Neural cell (in vitro differentiated cells): ENCODE data around the gene IGF2R. TPM values are rescaled to one million over a fixed set of nuclear protein-coding genes. Genes with fewer than 3 reads are reported as not detected.

Experiments used
- H2AFZ ChIP-seq: fragments of 200-600, 300-800 bp; sonication (generic), shearing (Covaris generic); 2 replicates; pipeline ENCODE4 v1.6.0; 2014; ENCODE audit warnings: low read depth, mild to moderate bottlenecking, antibody characterized with exemption, low read length, moderate library complexity
- H3F3A ChIP-seq: fragments of 200-600 bp; shearing (Covaris generic); 2 replicates; pipeline ENCODE4 v1.6.1; 2016; ENCODE audit warnings: mild to moderate bottlenecking, moderate library complexity, mixed read lengths, antibody characterized with exemption, low read length; ENCODE audit not compliant: insufficient read depth, poor library complexity, severe bottlenecking
- H3K27ac ChIP-seq: fragments of 200-600, 300-800 bp; sonication (generic), shearing (Covaris generic); 2 replicates; pipeline ENCODE4 v1.5.1; 2014; ENCODE audit warnings: mild to moderate bottlenecking, low read length, moderate library complexity
- H3K27me3 ChIP-seq: fragments of 300-800, 200-600 bp; sonication (generic), shearing (Covaris generic); 2 replicates; pipeline ENCODE4 v1.6.0; 2014; ENCODE audit warnings: mild to moderate bottlenecking, low read depth, low read length, moderate library complexity; ENCODE audit not compliant: insufficient read depth
- H3K36me3 ChIP-seq: fragments of 300-800, 200-600 bp; sonication (generic), shearing (Covaris generic); 2 replicates; pipeline ENCODE4 v1.5.1; 2014; ENCODE audit warnings: mild to moderate bottlenecking, antibody characterized with exemption, low read length, moderate library complexity; ENCODE audit not compliant: insufficient read depth
- H3K4me2 ChIP-seq: fragments of 300-800, 200-600 bp; sonication (generic), shearing (Covaris generic); 2 replicates; pipeline ENCODE4 v1.6.0; 2014; ENCODE audit warnings: mild to moderate bottlenecking, low read length
- H3K4me3 ChIP-seq: fragments of 300-800, 200-600 bp; sonication (generic), shearing (Covaris generic); 2 replicates; pipeline ENCODE4 v1.5.1; 2014; ENCODE audit warnings: mild to moderate bottlenecking, low read length, moderate library complexity
- H3K79me2 ChIP-seq: fragments of 200-600 bp; shearing (Covaris generic); replicated peaks from 2 replicates; pipeline ENCODE4 v1.6.0; 2014; ENCODE audit warnings: mild to moderate bottlenecking, low read length, moderate library complexity; ENCODE audit not compliant: insufficient read depth
- H3K9ac ChIP-seq: fragments of 300-800, 200-600 bp; sonication (generic), shearing (Covaris generic); 2 replicates; pipeline ENCODE4 v1.6.1; 2016; ENCODE audit warnings: mild to moderate bottlenecking, low read length, mixed read lengths
- H3K9me2 ChIP-seq: fragments of 200-600 bp; shearing (Covaris generic); 2 replicates; pipeline ENCODE4 v1.6.1; 2016; ENCODE audit warnings: mild to moderate bottlenecking, low read length, mixed read lengths; ENCODE audit not compliant: insufficient read depth
- H3K9me3 ChIP-seq: fragments of 200-600, 300-800 bp; sonication (generic), shearing (Covaris generic); 2 replicates; pipeline ENCODE4 v1.6.1; 2016; ENCODE audit warnings: mild to moderate bottlenecking, mixed run types, low read length, moderate library complexity, mixed read lengths
- H4K20me1 ChIP-seq: fragments of 200-600 bp; shearing (Covaris generic); 2 replicates; pipeline ENCODE4 v1.6.1; 2016; ENCODE audit warnings: mild to moderate bottlenecking, mixed run types; ENCODE audit not compliant: insufficient read depth
- EP300 ChIP-seq: fragments of 450-650 bp; conservative IDR thresholded peaks from 2 replicates; pipeline ENCODE4 v1.6.1; 2014; ENCODE audit warnings: antibody characterized with exemption, mild to moderate bottlenecking, moderate library complexity; ENCODE audit not compliant: poor library complexity, severe bottlenecking
- EZH2 ChIP-seq: fragments of 200-600, 300-800 bp; shearing (Covaris generic), sonication (generic); IDR thresholded peaks from 2 replicates; pipeline ENCODE4 v1.6.1; 2014; ENCODE audit warnings: antibody characterized with exemption, low read length, borderline replicate concordance, mild to moderate bottlenecking; ENCODE audit not compliant: insufficient read depth, poor library complexity, severe bottlenecking
- MXI1 ChIP-seq: fragments of 450-650 bp; conservative IDR thresholded peaks from 2 replicates; pipeline ENCODE4 v1.6.1; 2014; ENCODE audit warnings: antibody characterized with exemption, mild to moderate bottlenecking; ENCODE audit not compliant: poor library complexity, severe bottlenecking
- POLR2AphosphoS5 ChIP-seq: IDR thresholded peaks from 2 replicates; pipeline ENCODE4 v1.6.1; 2012
- RAD21 ChIP-seq: fragments of 450-650 bp; conservative IDR thresholded peaks from 2 replicates; pipeline ENCODE4 v1.6.1; 2014; ENCODE audit warnings: antibody characterized with exemption, mild to moderate bottlenecking, moderate library complexity
- SMC3 ChIP-seq: fragments of 450-650 bp; conservative IDR thresholded peaks from 2 replicates; pipeline ENCODE4 v1.6.1; 2014; ENCODE audit warnings: antibody characterized with exemption, mild to moderate bottlenecking, moderate library complexity; ENCODE audit not compliant: poor library complexity
- TAF1 ChIP-seq: IDR thresholded peaks from 2 replicates; pipeline ENCODE4 v1.6.1; 2012; ENCODE audit warnings: low read depth
- polyA plus RNA-seq: library from polyadenylated mRNA; depleted of rRNA; stranded (reverse); fragments of >200 nt; gene quantifications from 2 replicates; pipeline ENCODE4 v1.2.3, GENCODE V29; 2014
- TF ChIP-seq, protein P1 (sequence below): fragments of 450-650 bp; IDR thresholded peaks from 2 replicates; pipeline ENCODE4 v1.5.1; 2014; ENCODE audit warnings: antibody characterized with exemption, mild to moderate bottlenecking, moderate library complexity; ENCODE audit not compliant: poor library complexity, severe bottlenecking
- TF ChIP-seq, protein P2 (sequence below): IDR thresholded peaks from 2 replicates; pipeline ENCODE4 v1.6.1; 2012; ENCODE audit warnings: borderline replicate concordance

IGF2R gene
- polyA plus RNA-seq, 1 donor from 2014 or later = 15.0 TPM

DNA sequence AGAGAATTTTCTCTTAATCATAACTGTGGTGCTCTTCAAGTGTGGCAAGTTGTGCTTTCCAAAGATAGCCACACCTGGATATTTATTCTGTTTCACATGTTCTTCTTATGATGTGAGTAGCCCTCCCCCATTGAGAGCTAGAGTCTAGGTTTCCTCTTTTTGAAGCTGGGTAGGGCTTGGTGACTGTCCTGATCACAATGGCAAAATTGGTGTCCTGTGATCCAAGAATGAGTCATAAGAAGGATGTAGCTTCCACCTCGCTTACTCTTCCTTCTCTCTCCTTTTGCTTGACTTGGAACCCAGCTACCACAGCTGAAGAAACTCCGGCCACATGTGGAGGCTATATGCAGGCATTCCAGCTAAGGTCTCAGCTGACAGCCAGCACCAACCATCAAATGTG lies 7.4 kb upstream of the IGF2R start:
- H3F3A ChIP-seq = no peaks in the 10 kb centered on the region
- no peaks in the 10 kb centered on the region for H3K36me3 ChIP-seq
- H3K9me2 ChIP-seq = no peaks in the 10 kb centered on the region
- no peaks in the 10 kb centered on the region for H4K20me1 ChIP-seq
- peaks cover 4% of the 10 kb centered on the region for H3K27me3 ChIP-seq
- no peak overlapping the region for H3K4me3 ChIP-seq
- TF ChIP-seq MXI1 (no peak), SMC3 (no peak), RAD21 (no peak), EP300 (no peak), POLR2AphosphoS5 (no peak), TAF1 (no peak)
- TF ChIP-seq, protein P1, sequence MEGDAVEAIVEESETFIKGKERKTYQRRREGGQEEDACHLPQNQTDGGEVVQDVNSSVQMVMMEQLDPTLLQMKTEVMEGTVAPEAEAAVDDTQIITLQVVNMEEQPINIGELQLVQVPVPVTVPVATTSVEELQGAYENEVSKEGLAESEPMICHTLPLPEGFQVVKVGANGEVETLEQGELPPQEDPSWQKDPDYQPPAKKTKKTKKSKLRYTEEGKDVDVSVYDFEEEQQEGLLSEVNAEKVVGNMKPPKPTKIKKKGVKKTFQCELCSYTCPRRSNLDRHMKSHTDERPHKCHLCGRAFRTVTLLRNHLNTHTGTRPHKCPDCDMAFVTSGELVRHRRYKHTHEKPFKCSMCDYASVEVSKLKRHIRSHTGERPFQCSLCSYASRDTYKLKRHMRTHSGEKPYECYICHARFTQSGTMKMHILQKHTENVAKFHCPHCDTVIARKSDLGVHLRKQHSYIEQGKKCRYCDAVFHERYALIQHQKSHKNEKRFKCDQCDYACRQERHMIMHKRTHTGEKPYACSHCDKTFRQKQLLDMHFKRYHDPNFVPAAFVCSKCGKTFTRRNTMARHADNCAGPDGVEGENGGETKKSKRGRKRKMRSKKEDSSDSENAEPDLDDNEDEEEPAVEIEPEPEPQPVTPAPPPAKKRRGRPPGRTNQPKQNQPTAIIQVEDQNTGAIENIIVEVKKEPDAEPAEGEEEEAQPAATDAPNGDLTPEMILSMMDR = no peak
- TF ChIP-seq, protein P2, sequence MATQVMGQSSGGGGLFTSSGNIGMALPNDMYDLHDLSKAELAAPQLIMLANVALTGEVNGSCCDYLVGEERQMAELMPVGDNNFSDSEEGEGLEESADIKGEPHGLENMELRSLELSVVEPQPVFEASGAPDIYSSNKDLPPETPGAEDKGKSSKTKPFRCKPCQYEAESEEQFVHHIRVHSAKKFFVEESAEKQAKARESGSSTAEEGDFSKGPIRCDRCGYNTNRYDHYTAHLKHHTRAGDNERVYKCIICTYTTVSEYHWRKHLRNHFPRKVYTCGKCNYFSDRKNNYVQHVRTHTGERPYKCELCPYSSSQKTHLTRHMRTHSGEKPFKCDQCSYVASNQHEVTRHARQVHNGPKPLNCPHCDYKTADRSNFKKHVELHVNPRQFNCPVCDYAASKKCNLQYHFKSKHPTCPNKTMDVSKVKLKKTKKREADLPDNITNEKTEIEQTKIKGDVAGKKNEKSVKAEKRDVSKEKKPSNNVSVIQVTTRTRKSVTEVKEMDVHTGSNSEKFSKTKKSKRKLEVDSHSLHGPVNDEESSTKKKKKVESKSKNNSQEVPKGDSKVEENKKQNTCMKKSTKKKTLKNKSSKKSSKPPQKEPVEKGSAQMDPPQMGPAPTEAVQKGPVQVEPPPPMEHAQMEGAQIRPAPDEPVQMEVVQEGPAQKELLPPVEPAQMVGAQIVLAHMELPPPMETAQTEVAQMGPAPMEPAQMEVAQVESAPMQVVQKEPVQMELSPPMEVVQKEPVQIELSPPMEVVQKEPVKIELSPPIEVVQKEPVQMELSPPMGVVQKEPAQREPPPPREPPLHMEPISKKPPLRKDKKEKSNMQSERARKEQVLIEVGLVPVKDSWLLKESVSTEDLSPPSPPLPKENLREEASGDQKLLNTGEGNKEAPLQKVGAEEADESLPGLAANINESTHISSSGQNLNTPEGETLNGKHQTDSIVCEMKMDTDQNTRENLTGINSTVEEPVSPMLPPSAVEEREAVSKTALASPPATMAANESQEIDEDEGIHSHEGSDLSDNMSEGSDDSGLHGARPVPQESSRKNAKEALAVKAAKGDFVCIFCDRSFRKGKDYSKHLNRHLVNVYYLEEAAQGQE = no peak
- no peaks in the 10 kb centered on the region for H3K79me2 ChIP-seq
- no peak overlapping the region for H3K4me2 ChIP-seq
- H3K9ac ChIP-seq = no peak overlapping the region
- no peaks in the 10 kb centered on the region for H3K9me3 ChIP-seq
- no peak overlapping the region for H2AFZ ChIP-seq
- H3K27ac ChIP-seq = no peak overlapping the region

DNA sequence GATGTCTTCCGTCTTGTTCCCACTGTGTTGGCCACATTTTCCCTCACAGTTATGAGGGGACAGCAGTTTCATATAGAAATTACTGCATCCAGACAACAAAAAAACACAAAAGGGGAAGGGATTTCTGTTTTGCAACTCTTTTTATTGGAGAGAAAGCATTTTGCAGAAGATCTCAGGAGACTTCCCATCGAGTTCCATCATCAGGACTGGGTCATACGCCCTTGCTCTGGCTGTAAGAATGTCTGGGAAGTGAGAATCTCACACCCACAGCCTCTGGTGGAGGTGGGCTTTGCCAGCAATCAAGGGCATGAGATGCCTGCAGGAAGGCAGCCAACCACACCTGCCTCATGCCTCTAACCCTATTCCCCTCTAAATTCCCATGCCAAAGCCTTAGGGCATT lies 5.8 kb upstream of the IGF2R start:
- Histone ChIP-seq H3K27me3 (peaks cover 4% of the 10 kb centered on the region), H3K9ac (no peak overlapping the region), H3K9me2 (no peaks in the 10 kb centered on the region), H3K4me3 (no peak overlapping the region), H3K79me2 (no peaks in the 10 kb centered on the region), H3K27ac (no peak overlapping the region), H3K4me2 (no peak overlapping the region), H2AFZ (no peak overlapping the region), H4K20me1 (no peaks in the 10 kb centered on the region), H3K36me3 (no peaks in the 10 kb centered on the region), H3F3A (no peaks in the 10 kb centered on the region), H3K9me3 (no peaks in the 10 kb centered on the region)
- TF ChIP-seq SMC3 = no peak
- no peak for TF ChIP-seq EZH2
- TF ChIP-seq, protein P1 = no peak
- TF ChIP-seq TAF1 = no peak
- TF ChIP-seq, protein P2 = no peak
- no peak for TF ChIP-seq EP300
- no peak for TF ChIP-seq POLR2AphosphoS5
- no peak for TF ChIP-seq MXI1
- TF ChIP-seq RAD21 = no peak
